NAMALWA (cell line): Measurements from ENCODE around the gene LTO1.
A peak's percentile ranks its signal among the peaks of the same experiment; 100 is the strongest.

Experiments
- DNase-seq: peaks from one replicate; pipeline ENCODE4 v3.0.0-alpha.2; 2015; ENCODE audit warnings: low spot score

LTO1 gene

GRCh38 chr11:69644962-69645675 lies 30.0 kb downstream of the LTO1 start:
- DNase-seq: no peak

- DNase-seq: no peak
These were observed 30.8 kb downstream of the LTO1 start for GRCh38 chr11:69644071-69644961.

GRCh38 chr11:69643646-69644045 lies 31.5 kb downstream of the LTO1 start:
- DNase-seq: no peak

GRCh38 chr11:69642913-69643632 lies 32.1 kb downstream of the LTO1 start:
- peak; percentile 88 for DNase-seq

- peak; percentile 47 for DNase-seq
These were observed 32.6 kb downstream of the LTO1 start for GRCh38 chr11:69642549-69642912.

GRCh38 chr11:69641681-69642548 lies 33.2 kb downstream of the LTO1 start:
- no peak for DNase-seq

- DNase-seq: no peak
These were observed 34.1 kb downstream of the LTO1 start, which contains the start of gene CCND1 for GRCh38 chr11:69640995-69641581. Gene CCND1 (plus strand): TSS chr11:69641156. CDS start chr11:69641314, 158 bp downstream.

- DNase-seq: no peak
These were observed 34.7 kb downstream of the LTO1 start for GRCh38 chr11:69640260-69640994.

- no peak for DNase-seq
These were observed 35.3 kb downstream of the LTO1 start for GRCh38 chr11:69639831-69640230.

GRCh38 chr11:69638941-69639681 lies 36.0 kb downstream of the LTO1 start:
- no peak for DNase-seq

GRCh38 chr11:69637941-69638871 lies 36.9 kb downstream of the LTO1 start:
- DNase-seq: no peak

GRCh38 chr11:69637198-69637940 lies 37.8 kb downstream of the LTO1 start:
- DNase-seq: no peak

GRCh38 chr11:69636512-69637197 lies 38.5 kb downstream of the LTO1 start:
- no peak for DNase-seq

GRCh38 chr11:69635804-69636511 lies 39.2 kb downstream of the LTO1 start:
- no peak for DNase-seq

GRCh38 chr11:69635195-69635594 lies 40.0 kb downstream of the LTO1 start:
- no peak for DNase-seq

GRCh38 chr11:69634590-69634989 lies 40.6 kb downstream of the LTO1 start:
- DNase-seq: no peak

GRCh38 chr11:69634069-69634468 lies 41.1 kb downstream of the LTO1 start:
- no peak for DNase-seq
